Prostate gland (tissue), 2 donors: ENCODE measurements around the gene MFSD12. TPM values are rescaled to one million over a fixed set of nuclear protein-coding genes. Genes with fewer than 3 reads are reported as not detected.

Experiments
- DNase-seq: peaks from one replicate; pipeline ENCODE4 v3.0.0-alpha.2; 2019; ENCODE audit warnings: low spot score
- H3K27ac ChIP-seq, 2 donors: fragments of 200-600 bp; sonication (generic); 2 replicates each; pipeline ENCODE4 v1.5.1; 2017 to 2019
- H3K27me3 ChIP-seq: fragments of 200-600 bp; sonication (generic); replicated peaks from 2 replicates; pipeline ENCODE4 v1.5.1; 2019; ENCODE audit not compliant: insufficient read depth
- H3K36me3 ChIP-seq, 2 donors: fragments of 200-600 bp; sonication (generic); 1 replicate in 1 of 2; 2 replicates in 1 of 2; pipeline versions ENCODE4 v1.5.1 to v1.8.1; 2017 to 2019
- H3K4me1 ChIP-seq: fragments of 200-600 bp; sonication (generic); replicated peaks from 2 replicates; pipeline ENCODE4 v1.5.1; 2019
- H3K4me3 ChIP-seq, 2 donors: fragments of 200-600 bp; sonication (generic); 2 replicates each; pipeline ENCODE4 v1.5.1; 2017 to 2019
- H3K9me3 ChIP-seq: fragments of 200-600 bp; sonication (generic); 2 replicates; pipeline ENCODE4 v1.5.1; 2017
- POLR2A ChIP-seq: fragments of 450-650 bp; IDR thresholded peaks from one replicate; pipeline ENCODE4 v1.6.1; 2016; ENCODE audit warnings: antibody characterized with exemption, mild to moderate bottlenecking
- POLR2AphosphoS5 ChIP-seq: sonication (generic); formaldehyde crosslinking; IDR thresholded peaks from one replicate; pipeline ENCODE4 v1.6.1; 2017; ENCODE audit warnings: antibody characterized with exemption
- WGBS: methylation state at CpG from one replicate; pipeline ENCODE4 v1.1.5; 2018; 5-methylcytosine and 5-hydroxymethylcytosine counted together
- intact Hi-C: fragments of 100-400 bp; cut with DNase I; formaldehyde crosslinking; loops from one replicate; pipeline ENCODE4 v1.14.2; 2022
- total RNA-seq, 2 donors: library from RNA; depleted of rRNA; stranded (reverse); fragments of >200 nt; gene quantifications; one replicate each; pipeline ENCODE4 v1.1.0, GENCODE V29; 2016
- TF ChIP-seq, protein P1 (sequence below), 4 experiments: fragments of 200-600 bp in 2 of 4; fragments of 450-650 bp in 2 of 4; sonication (generic) in 2 of 4; IDR thresholded peaks; 1 replicate in 3 of 4; 2 replicates in 1 of 4; pipeline ENCODE4 v1.5.1; 2016 to 2019; ENCODE audit warnings: antibody characterized with exemption in 4 of 4, mild to moderate bottlenecking in 2 of 4, moderate library complexity in 2 of 4

MFSD12 gene
- total RNA-seq, 2 donors from 2014 or later: 60.5 to 86.1 TPM

DNA sequence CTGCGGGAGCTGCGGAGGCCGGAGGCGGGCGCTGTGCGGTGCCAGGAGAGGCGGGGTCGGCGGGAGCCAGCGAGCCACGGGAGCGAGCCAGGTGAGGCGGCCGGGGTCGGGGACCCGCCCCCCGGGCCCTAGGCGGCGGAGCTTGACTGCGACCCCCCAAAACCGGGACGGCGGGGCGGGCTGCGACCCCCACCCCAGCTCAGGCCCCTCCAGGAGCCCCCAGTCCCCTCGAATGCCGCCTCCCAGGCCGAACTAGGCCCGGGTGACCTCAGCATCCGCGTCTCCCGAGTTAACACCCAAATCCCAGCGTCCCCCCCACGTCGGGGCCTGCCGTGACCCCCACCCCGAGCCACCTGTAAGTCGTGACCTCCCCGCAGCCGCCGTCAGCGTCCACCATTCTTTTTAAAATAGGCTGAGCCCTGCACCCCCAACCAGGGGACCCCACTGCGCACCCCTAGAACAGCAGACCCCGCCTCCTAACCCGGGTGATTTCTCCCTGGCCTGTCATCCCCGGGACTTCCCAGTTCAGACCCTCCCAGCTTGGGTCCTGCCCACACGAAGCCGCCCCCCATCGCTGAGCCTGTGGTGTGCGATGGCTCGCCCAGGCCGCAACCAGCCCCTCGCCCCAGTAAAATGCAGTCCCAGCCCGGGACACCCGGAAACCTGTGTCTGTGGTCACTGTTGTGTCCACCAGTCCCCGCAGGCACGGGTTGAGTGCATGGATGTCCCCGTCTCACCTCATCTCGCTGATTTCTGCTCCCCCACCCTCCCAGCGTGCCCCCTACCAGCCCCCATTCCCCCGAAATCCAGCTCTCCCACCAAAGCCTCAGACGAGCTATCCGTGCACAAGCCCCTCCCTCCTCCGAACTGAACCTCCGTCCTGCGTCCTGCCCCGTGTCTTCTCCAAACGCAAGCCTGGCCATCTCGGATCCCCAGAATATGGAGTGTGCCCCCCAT is 50.7 kb downstream of the MFSD12 start:
- Histone ChIP-seq H3K4me1 (no peaks in the 10 kb centered on the region), H3K4me3 (peak overlapping the region; percentile 76 to 98), H3K36me3 (no peaks in the 10 kb centered on the region), H3K27ac (peak overlapping the region; percentile 74), H3K27me3 (no peaks in the 10 kb centered on the region), H3K9me3 (no peaks in the 10 kb centered on the region)
- intact Hi-C loops: loop anchor here (10.0 kb wide), 1 partner anchor 68 kb away; the partner anchor contains the start of gene HMG20B
- TF ChIP-seq, protein P1, sequence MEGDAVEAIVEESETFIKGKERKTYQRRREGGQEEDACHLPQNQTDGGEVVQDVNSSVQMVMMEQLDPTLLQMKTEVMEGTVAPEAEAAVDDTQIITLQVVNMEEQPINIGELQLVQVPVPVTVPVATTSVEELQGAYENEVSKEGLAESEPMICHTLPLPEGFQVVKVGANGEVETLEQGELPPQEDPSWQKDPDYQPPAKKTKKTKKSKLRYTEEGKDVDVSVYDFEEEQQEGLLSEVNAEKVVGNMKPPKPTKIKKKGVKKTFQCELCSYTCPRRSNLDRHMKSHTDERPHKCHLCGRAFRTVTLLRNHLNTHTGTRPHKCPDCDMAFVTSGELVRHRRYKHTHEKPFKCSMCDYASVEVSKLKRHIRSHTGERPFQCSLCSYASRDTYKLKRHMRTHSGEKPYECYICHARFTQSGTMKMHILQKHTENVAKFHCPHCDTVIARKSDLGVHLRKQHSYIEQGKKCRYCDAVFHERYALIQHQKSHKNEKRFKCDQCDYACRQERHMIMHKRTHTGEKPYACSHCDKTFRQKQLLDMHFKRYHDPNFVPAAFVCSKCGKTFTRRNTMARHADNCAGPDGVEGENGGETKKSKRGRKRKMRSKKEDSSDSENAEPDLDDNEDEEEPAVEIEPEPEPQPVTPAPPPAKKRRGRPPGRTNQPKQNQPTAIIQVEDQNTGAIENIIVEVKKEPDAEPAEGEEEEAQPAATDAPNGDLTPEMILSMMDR (IDR thresholded peaks at IDR 0.05): no peak
- TF ChIP-seq POLR2AphosphoS5 (no peak), POLR2A (no peak)
- peak; percentile 28 for DNase-seq
- 1% methylated on average over 45 of the region's 69 CpGs for WGBS

DNA sequence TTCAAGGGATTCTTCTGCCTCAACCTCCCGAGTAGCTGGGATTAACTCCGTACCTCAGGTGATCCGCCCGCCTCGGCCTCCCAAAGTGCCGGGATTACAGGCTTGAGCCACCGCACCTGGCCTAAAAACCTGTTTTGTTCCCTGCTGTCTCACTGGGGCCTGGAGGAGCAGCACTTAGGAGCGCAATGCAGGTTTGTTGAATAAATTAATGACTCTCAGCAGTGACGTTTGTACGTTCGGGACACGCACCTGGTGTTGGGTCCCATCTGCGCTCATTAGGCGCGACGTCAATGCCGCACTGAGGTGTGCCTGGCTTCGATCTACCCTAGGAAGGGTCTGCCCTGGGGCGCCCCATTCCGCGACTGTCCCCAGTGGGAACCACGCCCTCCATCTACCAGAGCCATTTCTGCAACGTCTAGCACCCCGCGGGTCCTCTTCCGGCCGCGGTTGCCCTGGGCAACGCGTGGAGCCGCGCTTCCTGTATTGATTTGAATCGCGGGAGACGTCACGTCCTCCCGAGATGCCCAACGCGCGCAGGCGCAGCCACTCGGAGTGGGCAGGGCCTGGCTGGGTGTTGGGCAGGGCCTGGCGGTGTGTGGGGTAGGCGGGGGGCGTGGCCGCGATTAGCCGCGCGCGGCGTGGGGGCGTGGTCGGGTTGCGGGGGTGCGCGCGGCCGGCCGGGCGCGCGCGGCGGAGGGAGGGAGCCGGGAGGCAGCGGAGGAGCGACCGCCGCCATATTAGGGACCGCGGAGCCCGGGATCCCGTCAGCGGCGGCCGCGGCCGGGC is 51.6 kb downstream of the MFSD12 start, which contains the start of gene FZR1:
Gene FZR1, plus strand, starts transcription at position 714 of the 786 bp plus-strand sequence. CDS start 16,679 bp downstream, outside the sequence.
- intact Hi-C loops: loop anchor here (10.0 kb wide), 1 partner anchor 69 kb away; the partner anchor contains the start of gene HMG20B
- no peaks in the 10 kb centered on the region for H3K9me3 ChIP-seq
- no peaks in the 10 kb centered on the region for H3K4me1 ChIP-seq
- H3K27me3 ChIP-seq: no peaks in the 10 kb centered on the region
- H3K36me3 ChIP-seq: no peaks in the 10 kb centered on the region
- peak within 1 kb of the TSS; percentile 74 for H3K27ac ChIP-seq
- TF ChIP-seq POLR2AphosphoS5 (peak; percentile 99), POLR2A (peak; percentile 72)
- TF ChIP-seq, protein P1 (IDR thresholded peaks at IDR 0.05): peak in 2 of 4 experiments; percentile 6 to 12
- under 1% methylated on average over 73 of the region's 79 CpGs for WGBS
- peak within 1 kb of the TSS; percentile 76 to 98 for H3K4me3 ChIP-seq
- DNase-seq: peak; percentile 98

DNA sequence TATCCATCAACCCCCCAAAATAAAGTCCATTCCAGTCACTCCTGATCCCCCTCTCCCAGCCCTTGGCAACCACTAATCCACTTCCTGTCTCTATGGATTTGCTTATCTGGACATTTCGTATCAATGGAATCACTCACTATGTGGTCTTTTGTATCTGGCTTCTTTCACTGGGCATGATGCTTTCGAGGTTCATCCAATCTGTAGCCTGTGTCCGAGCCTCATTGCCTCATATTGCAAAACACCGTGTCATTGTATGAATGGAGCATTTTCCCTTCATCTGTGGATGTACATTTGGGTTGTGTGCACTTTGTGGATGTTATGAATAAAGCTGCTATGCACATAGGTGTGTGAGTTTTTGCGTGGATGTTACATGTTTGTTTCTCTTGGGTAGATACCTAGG is 52.7 kb downstream of the MFSD12 start:
- Histone ChIP-seq H3K27ac (no peak overlapping the region), H3K27me3 (no peaks in the 10 kb centered on the region), H3K9me3 (no peaks in the 10 kb centered on the region), H3K4me1 (no peaks in the 10 kb centered on the region), H3K4me3 (no peak overlapping the region), H3K36me3 (no peaks in the 10 kb centered on the region)
- DNase-seq: no peak
- TF ChIP-seq POLR2A (no peak), POLR2AphosphoS5 (no peak)
- TF ChIP-seq, protein P1 (IDR thresholded peaks at IDR 0.05): no peak
- WGBS: 83% methylated on average over 5 of the region's 5 CpGs
- intact Hi-C loops: loop anchor here (10.0 kb wide), 1 partner anchor 70 kb away; the partner anchor contains the start of gene HMG20B

DNA sequence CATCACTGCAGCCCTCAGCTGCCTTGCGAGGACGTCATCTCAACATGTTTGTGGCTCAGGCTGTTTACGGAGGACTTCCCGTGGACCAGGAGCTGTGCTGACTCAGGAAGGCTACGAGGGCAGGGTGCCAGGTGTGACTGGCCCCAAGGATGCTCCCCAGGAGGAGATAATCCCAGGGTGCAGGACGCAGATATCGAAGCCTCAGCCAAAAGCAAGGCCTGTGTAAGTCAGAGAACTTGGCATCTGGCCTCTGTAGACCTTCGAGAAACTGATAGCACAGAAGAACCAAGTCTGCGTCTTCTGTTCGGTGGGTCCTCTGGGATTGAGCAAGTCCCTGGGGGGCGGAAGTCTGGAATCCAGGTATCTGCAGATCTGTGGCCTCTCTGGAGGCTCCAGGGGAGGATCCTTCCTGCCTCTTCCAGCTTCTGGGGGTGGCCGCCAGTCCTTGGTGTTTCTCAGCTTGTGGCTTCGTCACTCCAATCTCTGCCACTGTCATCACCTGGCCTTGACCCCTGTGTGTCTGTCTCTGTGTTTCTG is 54.3 kb downstream of the MFSD12 start:
- TF ChIP-seq POLR2A (no peak), POLR2AphosphoS5 (no peak)
- TF ChIP-seq, protein P1 (IDR thresholded peaks at IDR 0.05): no peak
- H3K36me3 ChIP-seq: no peaks in the 10 kb centered on the region
- no peak overlapping the region for H3K4me3 ChIP-seq
- no peaks in the 10 kb centered on the region for H3K9me3 ChIP-seq
- peaks cover 5% of the 10 kb centered on the region for H3K4me1 ChIP-seq
- no peaks in the 10 kb centered on the region for H3K27me3 ChIP-seq
- 84% methylated on average over 13 of the region's 13 CpGs for WGBS
- intact Hi-C loops: loop anchor here (10.0 kb wide), 1 partner anchor 72 kb away; the partner anchor contains the start of gene HMG20B
- DNase-seq: no peak
- H3K27ac ChIP-seq: no peak overlapping the region
